GM12878 (cell line): ENCODE data around the gene POLN. TPM values are rescaled to one million over a fixed set of nuclear protein-coding genes. Genes with fewer than 3 reads are reported as not detected.

Experiments used
- ATAC-seq: fragments of 200-7000 bp; cut with Tn5 transposase; 3 replicates; pipeline ENCODE4 v1.9.1; 2020; ENCODE audit warnings: mild to moderate bottlenecking, moderate library complexity
- BruUV-seq: library from RNA; stranded (reverse); fragments of 400-500 nt; replicated peaks from 2 replicates; lab custom pipeline; 2021; lab: Mats Ljungman, UMichigan
- CTCF ChIA-PET: fragments of 300-600 bp; sonication (Branson Sonifier 250); formaldehyde crosslinking; extraction: SDS; loops from one replicate; lab custom pipeline; 2021; ENCODE audit warnings: inconsistent platforms; lab: Yijun Ruan, JAX
- POLR2A ChIA-PET: fragments of 350-600 bp; formaldehyde crosslinking; extraction: SDS; loops from one replicate; lab custom pipeline; 2021; ENCODE audit warnings: inconsistent platforms; lab: Charles Lee
- RAD21 ChIA-PET: fragments of 300-600 bp; sonication (Branson Sonifier 250); formaldehyde crosslinking; loops from one replicate; lab custom pipeline; 2023; ENCODE audit warnings: antibody characterized with exemption; ENCODE audit not compliant: unreplicated experiment; lab: Charles Lee
- SMC1A ChIA-PET: fragments of 300-600 bp; sonication (Branson Sonifier 250); formaldehyde crosslinking; loops from one replicate; lab custom pipeline; 2023; ENCODE audit not compliant: unreplicated experiment, uncharacterized antibody; lab: Charles Lee
- DNase-seq: peaks from one replicate; pipeline ENCODE4 v3.0.0-alpha.2; 2011; ENCODE audit warnings: low read depth, low spot score
- FAIRE-seq: peaks from 3 replicates; lab custom pipeline; 2011; peaks lifted over from hg19 to GRCh38; lab: Jason Lieb, UNC
- H2AFZ ChIP-seq: 2 replicates; pipeline ENCODE4 v1.6.0; 2011; ENCODE audit warnings: low read depth, low read length, control low read depth; ENCODE audit not compliant: control insufficient read depth
- H3K27ac ChIP-seq: 2 replicates; pipeline ENCODE4 v1.5.1; 2011; ENCODE audit warnings: control low read depth; ENCODE audit not compliant: control insufficient read depth, insufficient read depth
- H3K27me3 ChIP-seq, 2 experiments: replicated peaks in 1 of 2; 2 replicates each; pipeline versions ENCODE4 v1.6.0 to v1.6.1; 2011; ENCODE audit warnings: low read length in 1 of 2; ENCODE audit not compliant: control insufficient read depth in 2 of 2, insufficient read depth in 2 of 2
- H3K36me3 ChIP-seq, 2 experiments: 2 replicates each; pipeline ENCODE4 v1.5.1; 2011; ENCODE audit warnings: low read length in 1 of 2; ENCODE audit not compliant: control insufficient read depth in 2 of 2, insufficient read depth in 2 of 2
- H3K4me1 ChIP-seq: 2 replicates; pipeline ENCODE4 v1.6.1; 2011; ENCODE audit warnings: mild to moderate bottlenecking, low read length, moderate library complexity, mixed read lengths; ENCODE audit not compliant: control insufficient read depth, insufficient read depth
- H3K4me2 ChIP-seq: 2 replicates; pipeline ENCODE4 v1.6.0; 2011; ENCODE audit warnings: control low read depth; ENCODE audit not compliant: control insufficient read depth, insufficient read depth
- H3K4me3 ChIP-seq: fragments of 200-600 bp; sonication (generic); 2 replicates; pipeline ENCODE4 v1.5.1; 2016
- H3K79me2 ChIP-seq: 2 replicates; pipeline ENCODE4 v1.6.0; 2011; ENCODE audit warnings: low read length; ENCODE audit not compliant: control insufficient read depth, insufficient read depth
- H3K9ac ChIP-seq: 2 replicates; pipeline ENCODE4 v1.8.0; 2011; ENCODE audit warnings: low read length, control low read depth, mixed read lengths; ENCODE audit not compliant: control insufficient read depth, insufficient read depth
- H3K9me3 ChIP-seq: replicated peaks from 3 replicates; pipeline ENCODE4 v1.5.1; 2011; ENCODE audit warnings: mild to moderate bottlenecking, low read length; ENCODE audit not compliant: control insufficient read depth, insufficient read depth
- H4K20me1 ChIP-seq: 2 replicates; pipeline ENCODE4 v1.6.0; 2011; ENCODE audit not compliant: control insufficient read depth, insufficient read depth
- CHD4 ChIP-seq: fragments of 200-600 bp; sonication (generic); IDR thresholded peaks from 2 replicates; pipeline ENCODE4 v1.6.1; 2016; ENCODE audit warnings: mild to moderate bottlenecking
- MAX ChIP-seq: IDR thresholded peaks from 2 replicates; pipeline ENCODE4 v1.6.1; 2012; ENCODE audit warnings: low read depth, low read length, improper control_type of control experiment
- MTA2 ChIP-seq: fragments of 450-650 bp; IDR thresholded peaks from 2 replicates; pipeline ENCODE4 v1.6.1; 2016; ENCODE audit warnings: low read depth, mild to moderate bottlenecking, moderate library complexity
- MYB ChIP-seq: fragments of 150-350 bp; IDR thresholded peaks from 2 replicates; pipeline ENCODE4 v1.6.1; 2014; ENCODE audit warnings: mild to moderate bottlenecking, low read depth, low read length, borderline replicate concordance
- REST ChIP-seq: IDR thresholded peaks from 2 replicates; pipeline ENCODE4 v1.6.1; 2012; ENCODE audit warnings: mild to moderate bottlenecking, low read depth, low read length
- STAT1 ChIP-seq: fragments of 450-650 bp; conservative IDR thresholded peaks from 2 replicates; pipeline ENCODE4 v1.6.1; 2014; ENCODE audit warnings: antibody characterized with exemption, mild to moderate bottlenecking
- TBL1XR1 ChIP-seq: IDR thresholded peaks from 2 replicates; pipeline ENCODE4 v1.6.1; 2012; ENCODE audit warnings: low read depth, low read length, improper control_type of control experiment
- ZNF687 ChIP-seq: fragments of 450-650 bp; IDR thresholded peaks from 2 replicates; pipeline ENCODE4 v1.6.1; 2017; ENCODE audit warnings: mild to moderate bottlenecking, moderate library complexity
- ZZZ3 ChIP-seq: IDR thresholded peaks from 2 replicates; pipeline ENCODE4 v1.6.1; 2011; ENCODE audit warnings: low read depth; ENCODE audit not compliant: control insufficient read depth, insufficient read length
- WGBS: methylation state at CpG from one replicate; pipeline ENCODE4 v1.1.6; 2016; ENCODE audit warnings: low lambda C conversion rate; ENCODE audit not compliant: insufficient replicate concordance, insufficient coverage; ENCODE audit errors: missing lambda C conversion rate; 5-methylcytosine and 5-hydroxymethylcytosine counted together
- in situ Hi-C: fragments of 300-500 bp; cut with MboI; formaldehyde crosslinking; loops from 9 replicates; pipeline ENCODE4 v1.14.3; 2018; ENCODE audit warnings: mixed read lengths
- intact Hi-C: fragments of 100-400 bp; cut with micrococcal nuclease; formaldehyde crosslinking; loops from one replicate; pipeline ENCODE4 v1.14.2; 2022; ENCODE audit not compliant: unreplicated experiment
- polyA plus RNA-seq, 11 experiments: library from polyadenylated mRNA; depleted of rRNA in 4 of 11; unstranded in 6 of 11; stranded (reverse) in 5 of 11; fragments of >200 nt; fragmentation: Nextera tagmentation in 4 of 11; fragmentation: Illumina TruSeq in 1 of 11; extraction: Ambion mirVana in 4 of 11; extraction: Trizol in 1 of 11; gene quantifications; 1 replicate in 1 of 11; 2 replicates in 10 of 11; pipeline versions ENCODE4 v1.2.1 to v1.2.3, GENCODE V29; 2011 to 2016; ENCODE audit warnings: inconsistent platforms in 2 of 11, missing spikeins in 2 of 11, low read depth in 1 of 11
- total RNA-seq, 4 experiments: library from RNA; depleted of rRNA in 3 of 4; stranded (reverse); fragments of >200 nt in 3 of 4; fragmentation: Illumina TruSeq in 1 of 4; extraction: Trizol in 1 of 4; gene quantifications; 2 replicates each; pipeline versions ENCODE4 v1.2.1 to v1.2.3, GENCODE V29; 2013 to 2021
- TF ChIP-seq, protein P1 (sequence below): fragments of 450-650 bp; IDR thresholded peaks from 2 replicates; pipeline ENCODE4 v1.6.1; 2016; ENCODE audit warnings: mild to moderate bottlenecking
- TF ChIP-seq, protein P2 (sequence below): IDR thresholded peaks from 2 replicates; pipeline ENCODE4 v1.6.1; 2012; ENCODE audit warnings: low read length, inconsistent platforms

The POLN gene
- total and polyA plus RNA-seq, 10 of the 15 experiments (the other 5 are each of a cell fraction or from before 2014, with no cell fraction given): 0.09 to 2.0 (median 0.95) TPM; not detected in 1

- no peak for TF ChIP-seq ZNF687
These were observed 67.9 kb downstream of the POLN start (continued) for GRCh38 chr4:2174061-2174460.

- no peak for ATAC-seq
- in situ Hi-C loops: no loop called here
- H4K20me1 ChIP-seq: no peaks in the 10 kb centered on the region
- H3K36me3 ChIP-seq: no peaks in the 10 kb centered on the region
- ChIA-PET CTCF (interaction anchor here (1.1 kb wide), 1 partner anchor 480 kb away, joined by 4 read pairs; no protein-coding TSS in a partner anchor), SMC1A (interaction anchor here (1.0 to 1.9 kb wide), 2 partner anchors 8 to 31 kb away, joined by 3 to 4 read pairs; no protein-coding TSS in a partner anchor), RAD21 (no interaction called here), POLR2A (no interaction called here)
- no peak overlapping the region for H2AFZ ChIP-seq
- no peak overlapping the region for H3K4me2 ChIP-seq
- intact Hi-C loops: no loop called here
- H3K4me3 ChIP-seq: no peak overlapping the region
- H3K9me3 ChIP-seq: no peaks in the 10 kb centered on the region
- no peak for FAIRE-seq
- H3K4me1 ChIP-seq: no peaks in the 10 kb centered on the region
- H3K79me2 ChIP-seq: no peaks in the 10 kb centered on the region
- no peak for DNase-seq
- no peak for TF ChIP-seq CHD4
- no peak for TF ChIP-seq TBL1XR1
- TF ChIP-seq ZZZ3: no peak
- TF ChIP-seq, protein P1, sequence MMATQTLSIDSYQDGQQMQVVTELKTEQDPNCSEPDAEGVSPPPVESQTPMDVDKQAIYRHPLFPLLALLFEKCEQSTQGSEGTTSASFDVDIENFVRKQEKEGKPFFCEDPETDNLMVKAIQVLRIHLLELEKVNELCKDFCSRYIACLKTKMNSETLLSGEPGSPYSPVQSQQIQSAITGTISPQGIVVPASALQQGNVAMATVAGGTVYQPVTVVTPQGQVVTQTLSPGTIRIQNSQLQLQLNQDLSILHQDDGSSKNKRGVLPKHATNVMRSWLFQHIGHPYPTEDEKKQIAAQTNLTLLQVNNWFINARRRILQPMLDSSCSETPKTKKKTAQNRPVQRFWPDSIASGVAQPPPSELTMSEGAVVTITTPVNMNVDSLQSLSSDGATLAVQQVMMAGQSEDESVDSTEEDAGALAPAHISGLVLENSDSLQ: no peak
- no peak for TF ChIP-seq MYB
- TF ChIP-seq, protein P2, sequence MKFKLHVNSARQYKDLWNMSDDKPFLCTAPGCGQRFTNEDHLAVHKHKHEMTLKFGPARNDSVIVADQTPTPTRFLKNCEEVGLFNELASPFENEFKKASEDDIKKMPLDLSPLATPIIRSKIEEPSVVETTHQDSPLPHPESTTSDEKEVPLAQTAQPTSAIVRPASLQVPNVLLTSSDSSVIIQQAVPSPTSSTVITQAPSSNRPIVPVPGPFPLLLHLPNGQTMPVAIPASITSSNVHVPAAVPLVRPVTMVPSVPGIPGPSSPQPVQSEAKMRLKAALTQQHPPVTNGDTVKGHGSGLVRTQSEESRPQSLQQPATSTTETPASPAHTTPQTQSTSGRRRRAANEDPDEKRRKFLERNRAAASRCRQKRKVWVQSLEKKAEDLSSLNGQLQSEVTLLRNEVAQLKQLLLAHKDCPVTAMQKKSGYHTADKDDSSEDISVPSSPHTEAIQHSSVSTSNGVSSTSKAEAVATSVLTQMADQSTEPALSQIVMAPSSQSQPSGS: no peak
- no peak for TF ChIP-seq STAT1
- TF ChIP-seq MAX: no peak
- TF ChIP-seq MTA2: no peak
- no peak for TF ChIP-seq REST
- WGBS: 94% methylated on average over 8 of the region's 8 CpGs
- no peak overlapping the region for H3K9ac ChIP-seq
- H3K27me3 ChIP-seq: no peaks in the 10 kb centered on the region
- H3K27ac ChIP-seq: no peak overlapping the region
- no TSS peak for BruUV-seq
These were observed 69.2 kb downstream of the POLN start for GRCh38 chr4:2172627-2173231.
